CD14-positive monocyte (primary cell): ENCODE measurements around the gene TTC39A. TPM values are rescaled to one million over a fixed set of nuclear protein-coding genes. Genes with fewer than 3 reads are reported as not detected.

Experiments used
- DNase-seq, 3 donors: peaks; one replicate each; pipeline ENCODE4 v3.0.0-alpha.2; 2011 to 2022
- H2AFZ ChIP-seq: 2 replicates; pipeline ENCODE4 v1.6.0; 2012; ENCODE audit warnings: mild to moderate bottlenecking, low read depth, low read length, inconsistent platforms; ENCODE audit not compliant: insufficient read depth, poor library complexity, severe bottlenecking
- H3K27ac ChIP-seq, 2 donors: 1 replicate in 1 of 2; 2 replicates in 1 of 2; pipeline ENCODE4 v1.5.1; 2012 to 2013; ENCODE audit warnings: low read length in 2 of 2, control low read depth in 1 of 2, inconsistent platforms in 1 of 2, low read depth in 1 of 2, mild to moderate bottlenecking in 1 of 2
- H3K27me3 ChIP-seq, 2 donors: one replicate each; pipeline versions ENCODE4 v1.6.0 to v1.6.1; 2011 to 2013; ENCODE audit warnings: low read length in 2 of 2; ENCODE audit not compliant: control insufficient read depth in 2 of 2, insufficient read depth in 2 of 2
- H3K36me3 ChIP-seq, 2 donors: replicated peaks in 1 of 2; 1 replicate in 1 of 2; 2 replicates in 1 of 2; pipeline versions ENCODE4 v1.5.1 to v1.6.1; 2012 to 2013; ENCODE audit warnings: low read length in 2 of 2, control low read depth in 1 of 2, inconsistent platforms in 1 of 2, mild to moderate bottlenecking in 1 of 2; ENCODE audit not compliant: insufficient read depth in 2 of 2, control insufficient read depth in 1 of 2
- H3K4me1 ChIP-seq, 2 donors: 1 replicate in 1 of 2; 2 replicates in 1 of 2; pipeline versions ENCODE4 v1.5.1 to v1.6.1; 2012 to 2013; ENCODE audit warnings: low read length in 2 of 2, control low read depth in 1 of 2, inconsistent platforms in 1 of 2, mild to moderate bottlenecking in 1 of 2, moderate library complexity in 1 of 2; ENCODE audit not compliant: insufficient read depth in 2 of 2, control insufficient read depth in 1 of 2
- H3K4me2 ChIP-seq: replicated peaks from 2 replicates; pipeline ENCODE3; 2012; ENCODE audit warnings: low read length, moderate library complexity, mild to moderate bottlenecking; ENCODE audit not compliant: poor library complexity, severe bottlenecking; ENCODE audit errors: extremely low read depth
- H3K4me3 ChIP-seq, 3 experiments: fragments of 200-600 bp in 1 of 3; sonication (generic) in 1 of 3; replicated peaks in 1 of 3; 1 replicate in 2 of 3; 2 replicates in 1 of 3; pipeline ENCODE4 v1.5.1; 2011 to 2013; ENCODE audit warnings: low read length in 3 of 3, mild to moderate bottlenecking in 3 of 3, control low read depth in 2 of 3, low read depth in 2 of 3, inconsistent platforms in 1 of 3, moderate library complexity in 1 of 3
- H3K79me2 ChIP-seq: 2 replicates; pipeline ENCODE4 v1.6.0; 2012; ENCODE audit warnings: mild to moderate bottlenecking, control low read depth, inconsistent platforms, low read length, moderate library complexity; ENCODE audit not compliant: insufficient read depth
- H3K9ac ChIP-seq: 2 replicates; pipeline ENCODE4 v1.6.0; 2017; ENCODE audit warnings: low read length, mild to moderate bottlenecking; ENCODE audit not compliant: insufficient read depth, poor library complexity, severe bottlenecking
- H3K9me3 ChIP-seq, 2 donors: replicated peaks in 1 of 2; 1 replicate in 1 of 2; 2 replicates in 1 of 2; pipeline versions ENCODE4 v1.5.1 to v1.6.1; 2012 to 2013; ENCODE audit warnings: low read length in 2 of 2, control low read depth in 1 of 2; ENCODE audit not compliant: control insufficient read depth in 1 of 2, insufficient read depth in 1 of 2
- H4K20me1 ChIP-seq: 2 replicates; pipeline ENCODE4 v1.6.0; 2012; ENCODE audit warnings: mild to moderate bottlenecking, low read length, control low read depth, moderate library complexity; ENCODE audit not compliant: insufficient read depth
- H3K27ac Mint-ChIP-seq, 7 donors: one replicate each; pipeline ENCODE4 v1.8.0; 2020; ENCODE audit warnings: mild to moderate bottlenecking in 7 of 7, mixed read lengths in 7 of 7, moderate library complexity in 6 of 7, inconsistent platforms in 2 of 7
- H3K27me3 Mint-ChIP-seq, 3 donors: one replicate each; pipeline ENCODE4 v1.8.0; 2021 to 2022; ENCODE audit warnings: low read depth in 3 of 3, mild to moderate bottlenecking in 3 of 3, mixed read lengths in 3 of 3, moderate library complexity in 3 of 3, inconsistent platforms in 1 of 3
- H3K36me3 Mint-ChIP-seq, 2 donors: one replicate each; pipeline ENCODE4 v1.8.0; 2020; ENCODE audit warnings: mixed read lengths in 2 of 2, inconsistent platforms in 1 of 2, mild to moderate bottlenecking in 1 of 2
- H3K4me1 Mint-ChIP-seq: one replicate; pipeline ENCODE4 v1.8.0; 2020; ENCODE audit warnings: mild to moderate bottlenecking, mixed read lengths
- H3K4me3 Mint-ChIP-seq, 2 donors: one replicate each; pipeline ENCODE4 v1.8.0; 2020; ENCODE audit warnings: mild to moderate bottlenecking in 2 of 2, mixed read lengths in 2 of 2, moderate library complexity in 1 of 2
- H3K9me3 Mint-ChIP-seq, 7 donors: one replicate each; pipeline ENCODE4 v1.8.0; 2020 to 2022; ENCODE audit warnings: mixed read lengths in 7 of 7, mild to moderate bottlenecking in 6 of 7, moderate library complexity in 6 of 7, inconsistent platforms in 2 of 7
- WGBS: methylation state at CpG from one replicate; pipeline ENCODE4 v1.1.5; 2013; ENCODE audit warnings: missing lambda C conversion rate; ENCODE audit not compliant: insufficient coverage; 5-methylcytosine and 5-hydroxymethylcytosine counted together
- intact Hi-C, 2 donors: fragments of 100-400 bp; cut with micrococcal nuclease; formaldehyde crosslinking; loops; one replicate each; pipeline versions ENCODE4 v1.15.0 to v1.15.1; 2023
- polyA plus RNA-seq, 3 donors: library from polyadenylated mRNA; depleted of rRNA in 1 of 3; unstranded in 2 of 3; stranded (reverse) in 1 of 3; fragments of 300-500 nt in 2 of 3; fragments of >200 nt in 1 of 3; fragmentation: Illumina TruSeq in 2 of 3; gene quantifications; 1 replicate in 2 of 3; 2 replicates in 1 of 3; pipeline ENCODE4 v1.2.3, GENCODE V29; 2012 to 2021
- TF ChIP-seq, protein P1 (sequence below): fragments of 200-600 bp; IDR thresholded peaks from one replicate; pipeline ENCODE4 v1.8.0; 2022; ENCODE audit warnings: antibody characterized with exemption, mild to moderate bottlenecking

Gene TTC39A
- polyA plus RNA-seq, 3 donors = 0.16 TPM; not detected in 2

DNA sequence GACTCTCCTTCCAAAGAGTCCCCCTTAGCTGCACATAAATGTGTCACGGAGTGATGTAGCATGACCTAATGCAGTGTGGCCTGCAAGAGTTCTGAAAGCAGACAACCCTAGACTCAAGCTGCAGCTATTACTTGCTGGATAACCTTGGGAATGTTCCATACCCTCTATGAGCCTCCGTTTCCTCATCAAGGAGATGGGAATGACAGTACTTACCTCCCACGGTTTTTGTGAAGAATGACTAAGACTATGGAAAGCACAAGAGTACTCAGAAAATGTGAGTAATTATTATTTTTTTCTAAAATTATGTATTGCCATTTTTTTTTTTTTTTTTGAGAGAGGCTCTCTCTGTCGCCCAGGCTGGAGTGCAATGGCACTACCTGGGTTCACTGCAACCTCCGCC is 3.0 kb downstream of the TTC39A start:
- Histone ChIP-seq H3K4me2 (no peak overlapping the region), H3K27me3 (peaks cover 11 to 18% of the 10 kb centered on the region in 2 donors), H3K79me2 (no peaks in the 10 kb centered on the region), H3K9ac (no peak overlapping the region), H3K4me1 (peaks cover 10 to 14% of the 10 kb centered on the region in 2 donors), H3K9me3 (no peaks in the 10 kb centered on the region), H3K4me3 (no peak overlapping the region), H3K27ac (no peak overlapping the region), H4K20me1 (no peaks in the 10 kb centered on the region), H3K36me3 (no peaks in the 10 kb centered on the region), H2AFZ (no peak overlapping the region)
- Mint-ChIP-seq H3K36me3 (peaks cover 2 to 9% of the 10 kb centered on the region in 2 donors), H3K9me3 (peaks cover 0 to 7% (median 6%) of the 10 kb centered on the region in 7 donors), H3K4me3 (no peak overlapping the region), H3K4me1 (peaks cover 13% of the 10 kb centered on the region), H3K27me3 (peaks cover 22 to 31% (median 27%) of the 10 kb centered on the region in 3 donors), H3K27ac (no peak overlapping the region)
- WGBS = 93% methylated on average over 2 of the region's 5 CpGs
- intact Hi-C loops = no loop called here
- TF ChIP-seq, protein P1, sequence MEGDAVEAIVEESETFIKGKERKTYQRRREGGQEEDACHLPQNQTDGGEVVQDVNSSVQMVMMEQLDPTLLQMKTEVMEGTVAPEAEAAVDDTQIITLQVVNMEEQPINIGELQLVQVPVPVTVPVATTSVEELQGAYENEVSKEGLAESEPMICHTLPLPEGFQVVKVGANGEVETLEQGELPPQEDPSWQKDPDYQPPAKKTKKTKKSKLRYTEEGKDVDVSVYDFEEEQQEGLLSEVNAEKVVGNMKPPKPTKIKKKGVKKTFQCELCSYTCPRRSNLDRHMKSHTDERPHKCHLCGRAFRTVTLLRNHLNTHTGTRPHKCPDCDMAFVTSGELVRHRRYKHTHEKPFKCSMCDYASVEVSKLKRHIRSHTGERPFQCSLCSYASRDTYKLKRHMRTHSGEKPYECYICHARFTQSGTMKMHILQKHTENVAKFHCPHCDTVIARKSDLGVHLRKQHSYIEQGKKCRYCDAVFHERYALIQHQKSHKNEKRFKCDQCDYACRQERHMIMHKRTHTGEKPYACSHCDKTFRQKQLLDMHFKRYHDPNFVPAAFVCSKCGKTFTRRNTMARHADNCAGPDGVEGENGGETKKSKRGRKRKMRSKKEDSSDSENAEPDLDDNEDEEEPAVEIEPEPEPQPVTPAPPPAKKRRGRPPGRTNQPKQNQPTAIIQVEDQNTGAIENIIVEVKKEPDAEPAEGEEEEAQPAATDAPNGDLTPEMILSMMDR = no peak
- DNase-seq = no peak

DNA sequence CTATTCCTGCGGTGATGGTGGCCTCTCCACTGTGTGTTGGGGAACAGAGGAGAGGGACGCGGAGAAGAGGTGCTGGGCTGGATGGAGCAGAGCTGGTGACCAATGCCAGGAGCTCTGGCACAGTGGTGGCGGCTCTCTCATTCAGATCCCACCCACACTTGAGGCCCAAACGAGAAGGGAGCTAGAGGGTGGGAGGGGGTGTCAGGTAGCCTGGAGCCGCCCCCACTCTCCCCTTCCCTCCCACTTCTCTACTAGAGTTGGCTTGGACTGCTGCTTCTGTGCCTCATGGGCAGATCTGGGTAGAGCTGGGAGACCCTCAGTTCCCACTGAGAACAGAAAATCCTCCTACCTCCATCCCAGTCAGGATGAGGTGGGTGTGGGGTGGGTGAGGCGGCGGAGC is 3.5 kb downstream of the TTC39A start:
- TF ChIP-seq, protein P1 = no peak
- H3K36me3 ChIP-seq = no peaks in the 10 kb centered on the region
- intact Hi-C loops = no loop called here
- peaks cover 0 to 7% (median 6%) of the 10 kb centered on the region in 7 donors for H3K9me3 Mint-ChIP-seq
- DNase-seq = no peak
- H3K9ac ChIP-seq = no peak overlapping the region
- no peak overlapping the region for H3K4me2 ChIP-seq
- no peaks in the 10 kb centered on the region for H4K20me1 ChIP-seq
- H2AFZ ChIP-seq = no peak overlapping the region
- no peak overlapping the region for H3K27ac ChIP-seq
- H3K27me3 Mint-ChIP-seq = peaks cover 22 to 27% (median 27%) of the 10 kb centered on the region in 3 donors
- peak overlapping the region in 1 of 7 donors; percentile 24 for H3K27ac Mint-ChIP-seq
- peaks cover 13% of the 10 kb centered on the region for H3K4me1 Mint-ChIP-seq
- peaks cover 2 to 9% of the 10 kb centered on the region in 2 donors for H3K36me3 Mint-ChIP-seq
- H3K4me3 ChIP-seq = no peak overlapping the region
- peaks cover 10 to 14% of the 10 kb centered on the region in 2 donors for H3K4me1 ChIP-seq
- WGBS = no CpG with 5 or more reads among the region's 8 CpGs
- H3K9me3 ChIP-seq = no peaks in the 10 kb centered on the region
- peaks cover 11 to 18% of the 10 kb centered on the region in 2 donors for H3K27me3 ChIP-seq
- no peaks in the 10 kb centered on the region for H3K79me2 ChIP-seq
- no peak overlapping the region for H3K4me3 Mint-ChIP-seq
